B cell (primary cell): ENCODE data around the gene HSPB3. TPM values are rescaled to one million over a fixed set of nuclear protein-coding genes. Genes with fewer than 3 reads are reported as not detected.

ENCODE experiments used
- ATAC-seq: fragments of 200-7000 bp; cut with Tn5 transposase; one replicate; pipeline ENCODE4 v1.10.0; 2021; ENCODE audit warnings: low read depth, mild to moderate bottlenecking, moderate number of reproducible peaks, moderate library complexity
- CTCF ChIA-PET: fragments of 350-600 bp; sonication (Branson Sonifier 250); formaldehyde crosslinking; loops from one replicate; lab custom pipeline; 2021; ENCODE audit warnings: antibody characterized with exemption, inconsistent platforms; lab: Charles Lee
- POLR2A ChIA-PET: fragments of 350-600 bp; sonication (Branson Sonifier 250); formaldehyde crosslinking; loops from one replicate; lab custom pipeline; 2021; ENCODE audit warnings: antibody characterized with exemption; lab: Charles Lee
- DNase-seq: peaks from one replicate; pipeline ENCODE4 v3.0.0; 2013
- H2AFZ ChIP-seq: 2 replicates; pipeline ENCODE4 v1.6.1; 2012; ENCODE audit warnings: mild to moderate bottlenecking, low read depth, low read length; ENCODE audit not compliant: insufficient read depth, poor library complexity, severe bottlenecking
- H3K27ac ChIP-seq, 2 donors: 1 replicate in 1 of 2; 2 replicates in 1 of 2; pipeline ENCODE4 v1.5.1; 2012 to 2013; ENCODE audit warnings: low read length in 2 of 2, mild to moderate bottlenecking in 2 of 2, moderate library complexity in 1 of 2
- H3K27me3 ChIP-seq, 4 experiments: fragments of 200-600 bp in 1 of 4; sonication (generic) in 1 of 4; replicated peaks in 1 of 4; 1 replicate in 2 of 4; 2 replicates in 2 of 4; pipeline versions ENCODE4 v1.6.1 to v1.7.0; 2013 to 2016; ENCODE audit warnings: low read length in 3 of 4, mild to moderate bottlenecking in 2 of 4, mixed read lengths in 1 of 4, moderate library complexity in 1 of 4; ENCODE audit not compliant: insufficient read depth in 4 of 4, control insufficient read depth in 3 of 4; ENCODE audit errors: control extremely low read depth in 1 of 4
- H3K36me3 ChIP-seq, 2 experiments: replicated peaks in 1 of 2; 1 replicate in 1 of 2; 2 replicates in 1 of 2; pipeline versions ENCODE4 v1.6.1 to v1.7.1; 2013; ENCODE audit warnings: low read length in 1 of 2; ENCODE audit not compliant: insufficient read depth in 2 of 2, control insufficient read depth in 1 of 2; ENCODE audit errors: control extremely low read depth in 1 of 2, extremely low read depth in 1 of 2
- H3K4me1 ChIP-seq, 2 donors: fragments of 200-600 bp in 1 of 2; sonication (generic) in 1 of 2; 1 replicate in 1 of 2; 2 replicates in 1 of 2; pipeline versions ENCODE4 v1.5.1 to v1.6.1; 2013 to 2017; ENCODE audit warnings: low read length in 2 of 2; ENCODE audit not compliant: control insufficient read depth in 2 of 2, insufficient read depth in 2 of 2
- H3K4me2 ChIP-seq: replicated peaks from 2 replicates; pipeline ENCODE3; 2012; ENCODE audit warnings: mild to moderate bottlenecking, low read depth, low read length; ENCODE audit not compliant: poor library complexity, severe bottlenecking
- H3K4me3 ChIP-seq, 5 experiments: fragments of 200-600 bp in 1 of 5; sonication (generic) in 1 of 5; 1 replicate in 3 of 5; 2 replicates in 2 of 5; pipeline versions ENCODE4 v1.5.1 to v1.7.0; 2011 to 2016; ENCODE audit warnings: low read length in 4 of 5, mild to moderate bottlenecking in 4 of 5, low read depth in 2 of 5, control low read depth in 1 of 5, moderate library complexity in 1 of 5; ENCODE audit not compliant: insufficient read depth in 1 of 5; ENCODE audit errors: control extremely low read depth in 1 of 5, extremely low read depth in 1 of 5
- H3K79me2 ChIP-seq: fragments of 200-600 bp; sonication (generic); one replicate; pipeline ENCODE4 v1.6.0; 2016; ENCODE audit warnings: low read length; ENCODE audit not compliant: control insufficient read depth, insufficient read depth
- H3K9ac ChIP-seq: fragments of 200-600 bp; sonication (generic); 2 replicates; pipeline ENCODE4 v1.6.1; 2017; ENCODE audit warnings: mild to moderate bottlenecking, low read length, moderate library complexity
- H3K9me3 ChIP-seq, 3 donors: one replicate each; pipeline versions ENCODE4 v1.6.1 to v1.7.1; 2013; ENCODE audit warnings: low read length in 2 of 3; ENCODE audit not compliant: control insufficient read depth in 2 of 3, insufficient read depth in 1 of 3; ENCODE audit errors: control extremely low read depth in 1 of 3
- H4K20me1 ChIP-seq: 2 replicates; pipeline ENCODE4 v1.6.0; 2012; ENCODE audit warnings: mild to moderate bottlenecking, low read length; ENCODE audit not compliant: insufficient read depth, control insufficient read depth, poor library complexity, severe bottlenecking
- H3K27ac Mint-ChIP-seq: one replicate; pipeline ENCODE4 v1.8.0; 2021; ENCODE audit warnings: mixed read lengths
- H3K27me3 Mint-ChIP-seq: one replicate; pipeline ENCODE4 v1.8.0; 2021; ENCODE audit warnings: mixed read lengths
- H3K4me1 Mint-ChIP-seq: one replicate; pipeline ENCODE4 v1.8.0; 2021; ENCODE audit warnings: mixed read lengths
- H3K4me3 Mint-ChIP-seq: one replicate; pipeline ENCODE4 v1.8.0; 2021; ENCODE audit warnings: mixed read lengths
- H3K9me3 Mint-ChIP-seq: one replicate; pipeline ENCODE4 v1.8.0; 2022; ENCODE audit warnings: mixed read lengths; ENCODE audit not compliant: insufficient read depth
- EZH2 ChIP-seq: IDR thresholded peaks from 2 replicates; pipeline ENCODE4 v1.6.1; 2012; ENCODE audit warnings: borderline replicate concordance, low read depth, mild to moderate bottlenecking, moderate library complexity, low read length; ENCODE audit not compliant: insufficient read depth, poor library complexity, severe bottlenecking
- WGBS: methylation state at CpG from one replicate; pipeline ENCODE4 v1.1.5; 2013; ENCODE audit warnings: missing lambda C conversion rate; ENCODE audit not compliant: insufficient coverage; 5-methylcytosine and 5-hydroxymethylcytosine counted together
- intact Hi-C: fragments of 100-400 bp; cut with micrococcal nuclease; formaldehyde crosslinking; loops from one replicate; pipeline ENCODE4 v1.10.0; 2022
- polyA plus RNA-seq: library from polyadenylated mRNA; depleted of rRNA; stranded (reverse); fragments of >200 nt; gene quantifications from 2 replicates; pipeline ENCODE4 v1.2.3, GENCODE V29; 2012
- total RNA-seq, 2 donors: library from RNA; stranded (reverse); fragments of 120-200 nt in 1 of 2; gene quantifications; 1 replicate in 1 of 2; 2 replicates in 1 of 2; pipeline versions ENCODE4 v1.2.3 to v1.2.4, GENCODE V29; 2013 to 2022
- TF ChIP-seq, protein P1 (sequence below): fragments of 200-600 bp; IDR thresholded peaks from one replicate; pipeline ENCODE4 v1.8.0; 2022; ENCODE audit warnings: antibody characterized with exemption, mild to moderate bottlenecking

Gene HSPB3
- total and polyA plus RNA-seq, 2 donors (not counting 1 experiment from before 2014, with no cell fraction given) = not detected

DNA sequence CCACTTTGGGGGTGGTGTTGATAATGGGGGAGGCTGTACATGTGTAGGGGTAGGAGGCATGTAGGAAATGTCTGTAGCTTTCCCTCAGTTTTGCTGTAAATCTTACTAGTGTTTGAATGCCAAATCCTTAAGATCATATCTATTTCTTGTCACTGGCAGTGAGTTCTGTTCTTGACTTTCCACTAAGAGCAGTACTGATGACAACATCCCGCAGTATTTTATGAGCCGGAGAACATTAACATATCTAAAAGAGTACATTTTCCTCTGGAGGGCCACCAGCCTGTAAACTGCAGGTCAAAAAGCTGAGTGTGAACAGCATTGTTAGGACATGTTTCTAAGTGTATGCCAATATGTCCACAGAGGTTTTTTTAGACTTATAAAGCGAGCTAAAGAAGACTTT, 2.5 kb upstream of the HSPB3 start:
- Histone ChIP-seq H3K27me3 (peaks cover 0 to 3% (median 1%) of the 10 kb centered on the region in 4 experiments), H3K4me2 (no peak overlapping the region), H2AFZ (no peak overlapping the region), H3K27ac (no peak overlapping the region), H3K36me3 (no peaks in the 10 kb centered on the region), H3K4me1 (no peaks in the 10 kb centered on the region), H3K9me3 (no peaks in the 10 kb centered on the region), H3K79me2 (no peaks in the 10 kb centered on the region), H3K9ac (no peak overlapping the region), H4K20me1 (no peaks in the 10 kb centered on the region), H3K4me3 (no peak overlapping the region)
- no peak for DNase-seq
- ATAC-seq = no peak
- H3K9me3 Mint-ChIP-seq = no peaks in the 10 kb centered on the region
- POLR2A ChIA-PET = no interaction called here
- no peak overlapping the region for H3K4me3 Mint-ChIP-seq
- no CpG with 5 or more reads among the region's 3 CpGs for WGBS
- H3K27ac Mint-ChIP-seq = no peak overlapping the region
- TF ChIP-seq, protein P1, sequence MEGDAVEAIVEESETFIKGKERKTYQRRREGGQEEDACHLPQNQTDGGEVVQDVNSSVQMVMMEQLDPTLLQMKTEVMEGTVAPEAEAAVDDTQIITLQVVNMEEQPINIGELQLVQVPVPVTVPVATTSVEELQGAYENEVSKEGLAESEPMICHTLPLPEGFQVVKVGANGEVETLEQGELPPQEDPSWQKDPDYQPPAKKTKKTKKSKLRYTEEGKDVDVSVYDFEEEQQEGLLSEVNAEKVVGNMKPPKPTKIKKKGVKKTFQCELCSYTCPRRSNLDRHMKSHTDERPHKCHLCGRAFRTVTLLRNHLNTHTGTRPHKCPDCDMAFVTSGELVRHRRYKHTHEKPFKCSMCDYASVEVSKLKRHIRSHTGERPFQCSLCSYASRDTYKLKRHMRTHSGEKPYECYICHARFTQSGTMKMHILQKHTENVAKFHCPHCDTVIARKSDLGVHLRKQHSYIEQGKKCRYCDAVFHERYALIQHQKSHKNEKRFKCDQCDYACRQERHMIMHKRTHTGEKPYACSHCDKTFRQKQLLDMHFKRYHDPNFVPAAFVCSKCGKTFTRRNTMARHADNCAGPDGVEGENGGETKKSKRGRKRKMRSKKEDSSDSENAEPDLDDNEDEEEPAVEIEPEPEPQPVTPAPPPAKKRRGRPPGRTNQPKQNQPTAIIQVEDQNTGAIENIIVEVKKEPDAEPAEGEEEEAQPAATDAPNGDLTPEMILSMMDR = no peak
- TF ChIP-seq EZH2 = no peak
- H3K27me3 Mint-ChIP-seq = peaks cover 20% of the 10 kb centered on the region
- intact Hi-C loops = no loop called here
- no peaks in the 10 kb centered on the region for H3K4me1 Mint-ChIP-seq
- CTCF ChIA-PET = interaction anchor here (1.0 to 1.6 kb wide), 2 partner anchors 10 to 64 kb away, joined by 3 to 5 read pairs; no protein-coding TSS in a partner anchor

DNA sequence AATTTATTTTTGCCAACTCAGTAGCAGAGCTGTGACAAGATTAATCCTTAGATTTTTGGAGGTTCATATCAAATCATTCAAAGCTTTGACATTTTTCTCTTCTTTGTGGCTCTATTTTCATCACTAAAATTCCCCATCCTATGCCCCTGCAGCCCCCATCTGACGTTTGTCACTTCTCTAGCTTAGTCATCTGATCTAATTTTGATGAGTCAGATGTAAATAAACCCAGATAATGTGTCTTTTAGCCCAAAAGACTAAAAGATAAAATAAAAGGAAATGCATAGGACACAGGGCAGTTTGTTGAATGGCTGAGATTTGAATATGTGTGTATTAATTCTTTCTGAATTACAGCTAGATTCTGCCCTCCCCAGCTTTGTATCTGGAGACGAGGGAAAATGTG, 897 bp upstream of the HSPB3 start:
- no peak overlapping the region for H3K4me2 ChIP-seq
- peaks cover 0 to 3% (median 1%) of the 10 kb centered on the region in 4 experiments for H3K27me3 ChIP-seq
- no peaks in the 10 kb centered on the region for H3K9me3 Mint-ChIP-seq
- no peaks in the 10 kb centered on the region for H4K20me1 ChIP-seq
- CTCF ChIA-PET = interaction anchor here (1.5 kb wide), 1 partner anchor 35 kb away, joined by 5 read pairs; no protein-coding TSS in a partner anchor
- ATAC-seq (no peak), DNase-seq (no peak)
- H3K4me1 Mint-ChIP-seq = no peaks in the 10 kb centered on the region
- H3K4me3 ChIP-seq = no peak overlapping the region
- H3K4me1 ChIP-seq = no peaks in the 10 kb centered on the region
- peaks cover 30% of the 10 kb centered on the region for H3K27me3 Mint-ChIP-seq
- intact Hi-C loops = no loop called here
- no peaks in the 10 kb centered on the region for H3K79me2 ChIP-seq
- H3K9ac ChIP-seq = no peak overlapping the region
- no peak overlapping the region for H2AFZ ChIP-seq
- no peaks in the 10 kb centered on the region for H3K36me3 ChIP-seq
- POLR2A ChIA-PET = no interaction called here
- no peaks in the 10 kb centered on the region for H3K9me3 ChIP-seq
- TF ChIP-seq EZH2 = no peak
- TF ChIP-seq, protein P1 = no peak
- no CpG with 5 or more reads among the region's 2 CpGs for WGBS
- H3K27ac ChIP-seq = no peak overlapping the region
- no peak overlapping the region for H3K27ac Mint-ChIP-seq
- no peak overlapping the region for H3K4me3 Mint-ChIP-seq
